ENCODE measurements around the gene PTPRD.

PTPRD gene

DNA sequence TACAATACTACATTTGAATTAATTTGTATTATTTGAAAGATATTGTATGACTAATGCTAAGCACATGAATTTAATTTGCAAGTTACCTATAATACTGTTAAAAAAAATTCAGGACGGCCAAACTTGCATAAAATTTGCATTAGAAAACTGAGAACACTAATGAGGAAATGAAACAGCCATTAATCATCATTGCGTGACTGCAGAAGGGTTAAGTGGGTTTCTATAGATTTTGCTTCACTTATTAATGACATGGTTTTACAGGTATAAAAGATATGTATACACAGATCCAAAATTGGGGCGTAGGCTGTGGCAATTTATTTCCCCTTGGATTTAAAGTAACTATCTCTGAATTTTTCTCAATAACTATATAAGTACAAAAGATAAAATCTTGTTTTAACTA, 882.6 kb downstream of the PTPRD start:
- no peaks in the 10 kb centered on the region for H3K9me2 ChIP-seq (replicated peaks; ENCODE audit: low read depth, low read length)
- no peak for TF ChIP-seq EZH2phosphoT487 (IDR thresholded peaks at IDR 0.05; ENCODE audit: borderline replicate concordance)
- TF ChIP-seq, protein P1, sequence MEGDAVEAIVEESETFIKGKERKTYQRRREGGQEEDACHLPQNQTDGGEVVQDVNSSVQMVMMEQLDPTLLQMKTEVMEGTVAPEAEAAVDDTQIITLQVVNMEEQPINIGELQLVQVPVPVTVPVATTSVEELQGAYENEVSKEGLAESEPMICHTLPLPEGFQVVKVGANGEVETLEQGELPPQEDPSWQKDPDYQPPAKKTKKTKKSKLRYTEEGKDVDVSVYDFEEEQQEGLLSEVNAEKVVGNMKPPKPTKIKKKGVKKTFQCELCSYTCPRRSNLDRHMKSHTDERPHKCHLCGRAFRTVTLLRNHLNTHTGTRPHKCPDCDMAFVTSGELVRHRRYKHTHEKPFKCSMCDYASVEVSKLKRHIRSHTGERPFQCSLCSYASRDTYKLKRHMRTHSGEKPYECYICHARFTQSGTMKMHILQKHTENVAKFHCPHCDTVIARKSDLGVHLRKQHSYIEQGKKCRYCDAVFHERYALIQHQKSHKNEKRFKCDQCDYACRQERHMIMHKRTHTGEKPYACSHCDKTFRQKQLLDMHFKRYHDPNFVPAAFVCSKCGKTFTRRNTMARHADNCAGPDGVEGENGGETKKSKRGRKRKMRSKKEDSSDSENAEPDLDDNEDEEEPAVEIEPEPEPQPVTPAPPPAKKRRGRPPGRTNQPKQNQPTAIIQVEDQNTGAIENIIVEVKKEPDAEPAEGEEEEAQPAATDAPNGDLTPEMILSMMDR (conservative IDR thresholded peaks at IDR 0.05; ENCODE audit: low read length) = no peak
- H2AFZ ChIP-seq (ENCODE audit: low read length) = no peak overlapping the region
- H3K9ac ChIP-seq (ENCODE audit: low read depth, low read length, poor library complexity, severe bottlenecking) = no peak overlapping the region
- no peaks in the 10 kb centered on the region for H3K4me1 ChIP-seq (ENCODE audit: insufficient read depth, low read length, poor library complexity, severe bottlenecking)
- H3K4me3 ChIP-seq (ENCODE audit: low read length, poor library complexity, severe bottlenecking) = no peak overlapping the region
- no peaks in the 10 kb centered on the region for H3K79me2 ChIP-seq (ENCODE audit: insufficient read depth, low read length)
- no peaks in the 10 kb centered on the region for H3K27me3 ChIP-seq (ENCODE audit: insufficient read depth, low read length, poor library complexity, severe bottlenecking)
- H3K9me3 ChIP-seq (ENCODE audit: insufficient read depth, low read depth, low read length) = no peaks in the 10 kb centered on the region
- H3K36me3 ChIP-seq (ENCODE audit: insufficient read depth, low read length) = no peaks in the 10 kb centered on the region
- H3F3A ChIP-seq (ENCODE audit: low read depth) = no peaks in the 10 kb centered on the region
- H3K4me2 ChIP-seq (ENCODE audit: low read depth, low read length, poor library complexity, severe bottlenecking) = no peak overlapping the region
- no peaks in the 10 kb centered on the region for H4K20me1 ChIP-seq (ENCODE audit: insufficient read depth, low read length, poor library complexity, severe bottlenecking)

DNA sequence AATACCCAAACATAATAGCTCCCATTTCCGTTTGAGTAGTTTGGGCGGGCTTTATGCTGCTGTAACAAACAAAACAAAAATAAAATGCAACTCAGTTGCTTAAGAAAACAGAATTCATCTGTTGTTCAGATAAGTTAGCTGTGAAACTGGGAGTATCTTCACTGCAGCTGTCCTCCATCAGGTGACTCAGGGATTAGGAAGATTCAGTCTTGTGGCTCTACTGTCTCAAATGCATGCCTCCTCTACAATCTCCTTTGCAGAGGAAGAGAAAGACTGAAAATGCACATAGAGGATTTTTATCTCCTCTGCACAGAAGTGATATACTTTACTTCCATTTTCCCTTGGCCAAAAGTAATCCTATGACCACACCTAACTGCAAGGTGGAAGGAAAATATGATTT, 883.7 kb downstream of the PTPRD start:
- no peak overlapping the region for H3K4me3 ChIP-seq (ENCODE audit: low read length, poor library complexity, severe bottlenecking)
- no peaks in the 10 kb centered on the region for H4K20me1 ChIP-seq (ENCODE audit: insufficient read depth, low read length, poor library complexity, severe bottlenecking)
- H3K9me2 ChIP-seq (replicated peaks; ENCODE audit: low read depth, low read length) = no peaks in the 10 kb centered on the region
- no peak overlapping the region for H3K9ac ChIP-seq (ENCODE audit: low read depth, low read length, poor library complexity, severe bottlenecking)
- H3F3A ChIP-seq (ENCODE audit: low read depth) = no peaks in the 10 kb centered on the region
- no peak overlapping the region for H3K4me2 ChIP-seq (ENCODE audit: low read depth, low read length, poor library complexity, severe bottlenecking)
- no peaks in the 10 kb centered on the region for H3K79me2 ChIP-seq (ENCODE audit: insufficient read depth, low read length)
- H3K27me3 ChIP-seq (ENCODE audit: insufficient read depth, low read length, poor library complexity, severe bottlenecking) = no peaks in the 10 kb centered on the region
- H3K36me3 ChIP-seq (ENCODE audit: insufficient read depth, low read length) = no peaks in the 10 kb centered on the region
- H2AFZ ChIP-seq (ENCODE audit: low read length) = no peak overlapping the region
- no peaks in the 10 kb centered on the region for H3K4me1 ChIP-seq (ENCODE audit: insufficient read depth, low read length, poor library complexity, severe bottlenecking)
- no peak for TF ChIP-seq EZH2phosphoT487 (IDR thresholded peaks at IDR 0.05; ENCODE audit: borderline replicate concordance)
- TF ChIP-seq, protein P1 (conservative IDR thresholded peaks at IDR 0.05; ENCODE audit: low read length) = no peak
- no peaks in the 10 kb centered on the region for H3K9me3 ChIP-seq (ENCODE audit: insufficient read depth, low read depth, low read length)

DNA sequence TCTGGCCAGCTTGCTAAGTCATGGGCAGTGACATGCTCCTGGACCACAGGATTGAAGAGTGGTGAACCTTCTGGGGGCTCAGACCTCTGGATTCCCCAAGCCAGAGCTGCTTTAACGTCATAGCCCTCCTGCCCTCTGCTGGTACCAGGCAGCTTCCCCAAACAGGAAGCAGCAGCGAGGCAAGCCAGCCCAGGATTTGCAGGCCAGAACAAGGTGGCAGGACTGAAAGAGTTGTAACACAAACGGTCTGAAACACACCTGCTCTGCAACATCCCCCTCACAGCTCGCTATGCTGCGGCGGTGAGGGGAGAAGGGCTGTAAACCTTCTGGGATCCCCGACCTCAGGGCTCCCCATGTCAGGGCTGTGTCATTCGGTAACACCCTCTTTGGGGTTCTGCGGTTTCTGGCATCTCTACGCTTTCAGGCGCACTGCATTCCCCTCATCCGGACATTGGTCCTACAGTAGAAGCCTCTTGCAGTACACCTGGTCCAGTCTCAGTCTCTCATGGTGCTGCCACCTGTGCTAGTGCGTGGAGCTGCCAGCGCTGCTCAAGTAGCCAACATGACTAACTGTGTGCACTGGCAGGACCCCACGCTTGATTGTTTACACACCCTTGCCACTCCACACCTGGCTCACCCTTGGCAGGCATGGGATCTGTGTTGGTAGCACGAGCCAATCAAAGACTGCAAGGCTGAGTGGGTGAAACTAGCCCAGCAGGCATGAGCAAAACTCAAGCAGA, 893.3 kb downstream of the PTPRD start:
- no peaks in the 10 kb centered on the region for H3K79me2 ChIP-seq (ENCODE audit: insufficient read depth, low read length)
- no peaks in the 10 kb centered on the region for H3K27me3 ChIP-seq (ENCODE audit: insufficient read depth, low read length, poor library complexity, severe bottlenecking)
- no peaks in the 10 kb centered on the region for H3F3A ChIP-seq (ENCODE audit: low read depth)
- H3K4me3 ChIP-seq (ENCODE audit: low read length, poor library complexity, severe bottlenecking) = no peak overlapping the region
- H3K4me1 ChIP-seq (ENCODE audit: insufficient read depth, low read length, poor library complexity, severe bottlenecking) = no peaks in the 10 kb centered on the region
- no peak for TF ChIP-seq EZH2phosphoT487 (IDR thresholded peaks at IDR 0.05; ENCODE audit: borderline replicate concordance)
- TF ChIP-seq, protein P1 (conservative IDR thresholded peaks at IDR 0.05; ENCODE audit: low read length) = no peak
- no peaks in the 10 kb centered on the region for H3K36me3 ChIP-seq (ENCODE audit: insufficient read depth, low read length)
- no peak overlapping the region for H3K9ac ChIP-seq (ENCODE audit: low read depth, low read length, poor library complexity, severe bottlenecking)
- H4K20me1 ChIP-seq (ENCODE audit: insufficient read depth, low read length, poor library complexity, severe bottlenecking) = no peaks in the 10 kb centered on the region
- H3K9me2 ChIP-seq (replicated peaks; ENCODE audit: low read depth, low read length) = no peaks in the 10 kb centered on the region
- no peak overlapping the region for H2AFZ ChIP-seq (ENCODE audit: low read length)
- no peak overlapping the region for H3K4me2 ChIP-seq (ENCODE audit: low read depth, low read length, poor library complexity, severe bottlenecking)
- H3K9me3 ChIP-seq (ENCODE audit: insufficient read depth, low read depth, low read length) = peaks cover 8% of the 10 kb centered on the region; the same call in 1 of the 2 replicates

Data from Loucy (cell line).